ENCODE measurements around the gene NDST1. TPM values are rescaled to one million over a fixed set of nuclear protein-coding genes. Genes with fewer than 3 reads are reported as not detected.

Gene NDST1
- total RNA-seq, 2 donors from 2014 or later: 37.6 to 56.0 TPM

DNA sequence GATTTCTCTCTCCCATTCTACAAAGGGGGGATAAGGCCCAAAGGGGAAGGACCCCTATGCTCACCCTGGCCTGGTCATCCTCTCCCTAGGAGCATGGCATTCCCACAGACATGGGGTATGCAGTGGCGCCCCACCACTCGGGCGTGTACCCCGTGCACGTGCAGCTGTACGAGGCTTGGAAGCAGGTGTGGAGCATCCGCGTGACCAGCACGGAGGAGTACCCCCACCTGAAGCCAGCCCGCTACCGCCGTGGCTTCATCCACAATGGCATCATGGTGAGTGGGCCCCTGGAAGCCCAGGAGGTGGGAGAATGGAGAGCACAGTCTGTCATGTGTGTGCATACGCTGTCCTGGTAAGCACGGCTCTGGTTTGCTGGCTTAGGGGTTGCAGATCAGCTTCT is 27.7 kb downstream of the NDST1 start:
- Histone ChIP-seq H3K36me3 (replicated peaks in 1 of 2; ENCODE audit: insufficient read depth in 1 of 2, low read depth in 2 of 2) (peaks cover 11 to 35% of the 10 kb centered on the region in 2 donors), H3K9me3 (no peaks in the 10 kb centered on the region), H3K4me1 (peaks cover 5% of the 10 kb centered on the region), H3K27me3 (no peaks in the 10 kb centered on the region), H3K27ac (no peak overlapping the region), H3K4me3 (no peak overlapping the region)
- intact Hi-C loops (cut with DNase I): no loop called here
- DNase-seq (no peak), ATAC-seq (no peak)
- no peak for TF ChIP-seq POLR2A (IDR thresholded peaks at IDR 0.05)
- TF ChIP-seq, protein P1, sequence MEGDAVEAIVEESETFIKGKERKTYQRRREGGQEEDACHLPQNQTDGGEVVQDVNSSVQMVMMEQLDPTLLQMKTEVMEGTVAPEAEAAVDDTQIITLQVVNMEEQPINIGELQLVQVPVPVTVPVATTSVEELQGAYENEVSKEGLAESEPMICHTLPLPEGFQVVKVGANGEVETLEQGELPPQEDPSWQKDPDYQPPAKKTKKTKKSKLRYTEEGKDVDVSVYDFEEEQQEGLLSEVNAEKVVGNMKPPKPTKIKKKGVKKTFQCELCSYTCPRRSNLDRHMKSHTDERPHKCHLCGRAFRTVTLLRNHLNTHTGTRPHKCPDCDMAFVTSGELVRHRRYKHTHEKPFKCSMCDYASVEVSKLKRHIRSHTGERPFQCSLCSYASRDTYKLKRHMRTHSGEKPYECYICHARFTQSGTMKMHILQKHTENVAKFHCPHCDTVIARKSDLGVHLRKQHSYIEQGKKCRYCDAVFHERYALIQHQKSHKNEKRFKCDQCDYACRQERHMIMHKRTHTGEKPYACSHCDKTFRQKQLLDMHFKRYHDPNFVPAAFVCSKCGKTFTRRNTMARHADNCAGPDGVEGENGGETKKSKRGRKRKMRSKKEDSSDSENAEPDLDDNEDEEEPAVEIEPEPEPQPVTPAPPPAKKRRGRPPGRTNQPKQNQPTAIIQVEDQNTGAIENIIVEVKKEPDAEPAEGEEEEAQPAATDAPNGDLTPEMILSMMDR (IDR thresholded peaks at IDR 0.05): no peak
- 88 to 91% methylated on average over 4 to 14 of the region's 14 CpGs for WGBS, 2 donors

DNA sequence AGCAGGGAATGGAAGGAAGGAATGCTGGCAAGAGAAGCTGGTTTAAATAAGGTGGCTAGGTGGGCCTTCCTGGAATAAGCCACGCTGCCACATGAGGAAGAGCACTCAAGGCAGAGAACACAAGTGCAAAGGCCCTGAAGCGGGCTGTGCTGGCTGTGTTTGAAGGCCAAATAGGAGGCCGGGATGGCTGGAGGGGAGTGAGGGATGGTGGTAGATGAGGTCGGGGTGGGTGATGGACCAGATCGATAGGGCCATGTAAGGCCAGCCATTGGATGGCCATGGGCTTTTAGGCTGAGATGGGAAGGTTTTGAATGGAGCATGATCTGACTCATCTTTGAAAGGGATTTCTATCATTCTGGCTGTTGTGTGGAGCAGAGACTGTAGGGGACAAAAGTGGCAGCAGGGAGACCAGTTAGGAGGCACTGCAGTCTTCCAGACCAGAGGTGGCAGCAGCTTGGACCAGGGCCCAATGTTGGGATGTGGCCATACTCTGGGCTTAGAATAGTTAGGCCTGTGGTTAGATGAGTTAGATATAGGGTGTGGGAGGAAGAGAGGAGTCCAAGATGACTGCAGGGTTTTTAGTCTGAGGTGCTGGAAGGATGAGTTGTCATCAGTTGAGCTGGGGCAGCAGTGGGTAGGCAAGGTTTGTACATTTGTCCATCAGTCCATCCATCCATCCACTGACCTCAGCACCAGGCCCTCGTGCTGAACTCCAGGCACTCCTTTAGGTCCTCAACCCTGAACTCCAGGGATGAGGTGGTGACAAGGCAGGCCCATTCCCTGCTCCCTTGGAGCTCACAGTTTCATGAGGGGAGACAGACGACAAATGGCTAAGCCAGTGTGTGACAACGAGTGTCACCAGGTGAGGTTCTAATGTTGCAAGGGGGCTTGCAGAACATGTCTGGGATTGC is 30.3 kb downstream of the NDST1 start:
- Histone ChIP-seq H3K27me3 (no peaks in the 10 kb centered on the region), H3K4me3 (no peak overlapping the region), H3K9me3 (no peaks in the 10 kb centered on the region), H3K4me1 (peaks cover 5% of the 10 kb centered on the region), H3K27ac (no peak overlapping the region), H3K36me3 (replicated peaks in 1 of 2; ENCODE audit: insufficient read depth in 1 of 2, low read depth in 2 of 2) (peaks cover 15 to 37% of the 10 kb centered on the region in 2 donors)
- no peak for DNase-seq
- ATAC-seq: no peak
- no peak for TF ChIP-seq POLR2A (IDR thresholded peaks at IDR 0.05)
- TF ChIP-seq, protein P1 (IDR thresholded peaks at IDR 0.05): no peak
- WGBS, 2 donors: 81 to 88% methylated on average over 8 of the region's 8 CpGs
- intact Hi-C loops (cut with DNase I): no loop called here

DNA sequence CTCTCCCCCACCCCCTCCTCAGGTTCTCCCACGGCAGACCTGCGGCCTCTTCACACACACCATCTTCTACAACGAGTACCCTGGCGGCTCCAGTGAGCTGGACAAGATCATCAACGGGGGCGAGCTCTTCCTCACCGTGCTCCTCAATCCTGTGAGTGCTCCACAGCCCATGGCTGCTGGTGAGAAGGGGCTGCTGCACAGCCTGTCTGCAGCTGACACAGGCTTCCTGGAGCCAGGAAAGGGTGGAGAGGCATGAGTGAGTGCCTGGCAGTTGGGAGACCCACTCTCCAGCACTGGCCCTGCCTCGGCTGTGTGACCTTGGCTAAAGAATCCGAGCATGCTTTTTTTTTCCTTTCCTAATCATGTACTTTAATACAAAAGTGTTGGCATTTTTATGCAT is 31.3 kb downstream of the NDST1 start:
- no peaks in the 10 kb centered on the region for H3K27me3 ChIP-seq
- WGBS, 2 donors: 53 to 67% methylated on average over 8 to 9 of the region's 9 CpGs
- TF ChIP-seq, protein P1 (IDR thresholded peaks at IDR 0.05): no peak
- no peak for TF ChIP-seq POLR2A (IDR thresholded peaks at IDR 0.05)
- no peak overlapping the region for H3K27ac ChIP-seq
- ATAC-seq: no peak
- H3K4me3 ChIP-seq: no peak overlapping the region
- peaks cover 15 to 35% of the 10 kb centered on the region in 2 donors for H3K36me3 ChIP-seq (replicated peaks in 1 of 2; ENCODE audit: insufficient read depth in 1 of 2, low read depth in 2 of 2)
- no peaks in the 10 kb centered on the region for H3K9me3 ChIP-seq
- H3K4me1 ChIP-seq: peaks cover 5% of the 10 kb centered on the region
- DNase-seq: no peak
- intact Hi-C loops (cut with DNase I): no loop called here

DNA sequence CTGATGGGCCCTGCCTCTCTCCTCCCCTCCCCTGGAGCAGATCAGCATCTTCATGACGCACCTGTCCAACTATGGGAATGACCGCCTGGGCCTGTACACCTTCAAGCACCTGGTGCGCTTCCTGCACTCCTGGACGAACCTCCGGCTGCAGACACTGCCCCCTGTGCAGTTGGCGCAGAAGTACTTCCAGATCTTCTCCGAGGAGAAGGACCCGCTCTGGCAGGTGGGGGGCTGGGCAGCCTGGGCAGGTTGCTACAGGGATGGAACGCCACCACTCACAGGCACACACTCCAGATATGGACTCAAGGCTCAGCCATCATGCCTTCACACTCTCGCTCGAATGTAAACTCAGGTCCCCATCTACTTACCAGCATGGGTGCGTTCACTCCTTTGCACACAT is 32.1 kb downstream of the NDST1 start:
- intact Hi-C loops (cut with DNase I): loop anchor here (5.0 kb wide), 1 partner anchor 83 kb away; no protein-coding TSS in a partner anchor
- Histone ChIP-seq H3K27me3 (no peaks in the 10 kb centered on the region), H3K9me3 (no peaks in the 10 kb centered on the region), H3K4me3 (no peak overlapping the region), H3K27ac (no peak overlapping the region), H3K36me3 (replicated peaks in 1 of 2; ENCODE audit: insufficient read depth in 1 of 2, low read depth in 2 of 2) (peaks cover 15 to 35% of the 10 kb centered on the region in 2 donors), H3K4me1 (no peaks in the 10 kb centered on the region)
- DNase-seq: no peak
- 85 to 88% methylated on average over 8 to 12 of the region's 12 CpGs for WGBS, 2 donors
- ATAC-seq: no peak
- no peak for TF ChIP-seq POLR2A (IDR thresholded peaks at IDR 0.05)
- TF ChIP-seq, protein P1 (IDR thresholded peaks at IDR 0.05): no peak
